ENCODE measurements around the gene CXADR.

The CXADR gene

DNA sequence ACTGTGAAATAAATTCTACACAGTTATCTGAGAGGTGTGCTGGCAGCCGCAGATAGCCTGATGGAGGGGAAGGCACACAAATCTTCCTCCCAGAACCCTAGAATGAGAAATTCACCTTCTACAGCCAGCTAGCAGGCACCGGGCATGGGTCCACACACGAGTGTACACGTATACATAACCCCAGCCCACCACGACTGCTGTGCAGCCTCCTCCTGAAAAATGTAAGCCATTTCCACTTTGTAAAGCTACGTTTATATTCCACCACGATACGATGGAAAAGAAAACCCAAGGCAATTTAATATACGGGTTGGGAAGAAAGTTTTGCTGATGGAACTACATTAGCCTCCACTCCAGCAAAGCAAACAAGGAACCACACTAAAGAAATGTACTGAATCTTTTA is 98.1 kb downstream of the CXADR start:
- FAIRE-seq, result no peak

DNA sequence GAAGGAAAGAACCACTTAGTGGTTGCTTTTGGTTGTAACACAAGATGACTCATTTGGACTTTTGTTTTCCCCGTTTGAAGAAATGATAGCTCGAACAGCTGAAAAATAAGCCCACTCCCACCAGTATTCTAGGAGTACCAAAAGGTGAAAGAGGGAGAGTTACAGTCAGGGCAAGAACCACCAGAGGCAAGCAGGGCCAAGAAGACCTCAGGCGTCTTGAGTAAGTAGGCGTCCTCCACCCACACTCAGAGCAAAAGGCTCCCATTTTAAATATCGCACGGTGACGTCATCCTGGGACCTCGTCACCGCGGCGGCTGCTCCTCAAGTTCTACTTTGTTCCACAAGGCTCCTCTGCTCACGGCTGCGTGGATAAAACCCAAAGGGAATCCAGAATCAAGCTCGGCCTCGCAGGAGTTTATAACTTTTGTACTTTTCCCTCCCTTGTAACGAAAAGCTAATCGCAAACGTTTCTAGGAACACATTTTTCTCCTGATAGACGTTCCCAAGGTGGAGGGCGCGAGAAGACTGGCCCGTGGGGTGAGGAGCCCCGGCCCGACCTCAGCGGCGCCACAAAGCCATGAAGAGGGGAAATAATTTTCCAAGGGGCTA is 98.7 kb downstream of the CXADR start:
- FAIRE-seq, result peak; percentile 17

DNA sequence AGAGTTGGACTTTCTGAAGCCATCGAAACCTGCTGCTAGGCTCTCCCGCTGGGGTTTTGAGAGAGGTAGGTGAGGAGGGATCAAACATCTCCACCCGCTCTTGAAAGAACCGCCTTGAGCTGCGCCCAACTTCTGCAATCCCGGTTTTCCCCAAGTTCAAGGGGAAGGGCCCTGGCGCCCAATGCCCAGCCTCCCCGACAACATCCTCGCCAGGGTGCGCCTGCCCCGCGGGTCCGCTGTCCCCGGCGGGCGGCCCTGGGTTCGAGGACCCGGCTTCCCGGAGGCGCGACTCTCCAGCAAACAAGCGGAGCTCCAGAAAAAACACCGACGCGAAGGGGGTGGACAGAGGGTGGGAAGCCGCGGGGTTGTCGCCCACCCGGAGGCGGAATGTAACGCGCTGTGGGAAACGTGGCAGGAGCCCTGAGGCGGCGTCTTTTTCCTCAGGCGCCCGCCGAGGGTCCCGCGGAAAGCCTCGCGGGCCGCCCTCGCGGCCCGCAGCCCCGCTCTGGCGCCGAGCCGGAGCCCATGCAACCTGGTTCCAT is 99.3 kb downstream of the CXADR start:
- FAIRE-seq, result no peak

DNA sequence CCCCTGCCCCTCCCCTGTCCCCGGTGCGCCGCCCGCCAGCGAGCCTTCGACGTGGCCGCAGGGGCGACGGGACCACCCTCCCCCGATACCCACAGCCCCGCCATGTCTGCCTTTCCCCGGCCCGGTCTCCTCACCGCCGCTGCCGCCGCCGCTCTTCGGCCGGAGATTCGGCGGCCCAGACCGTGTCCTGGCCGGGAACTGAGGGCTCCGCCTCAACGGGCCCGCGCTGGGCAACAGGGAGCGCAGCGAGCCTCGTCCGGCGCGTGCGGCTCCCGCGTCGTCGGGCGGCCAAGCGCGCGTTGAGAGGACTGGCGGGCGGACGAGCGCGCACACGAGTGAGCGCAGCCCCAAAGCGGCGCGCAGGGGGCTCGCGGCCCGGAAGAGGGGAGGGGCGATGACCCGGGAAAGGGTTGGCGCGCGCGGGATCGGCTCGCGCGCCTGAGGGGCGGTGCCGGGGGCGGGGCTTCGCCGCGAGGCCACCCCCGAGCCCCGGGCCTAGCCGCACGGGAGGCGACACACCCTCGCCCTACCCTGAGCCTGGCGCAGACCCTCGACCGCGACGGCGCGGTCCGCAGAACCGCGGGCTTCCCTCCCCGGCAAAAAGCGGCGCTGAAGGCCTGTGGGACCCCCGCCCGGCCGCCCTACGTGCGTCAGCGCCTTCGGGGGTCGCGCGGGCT is 99.9 kb downstream of the CXADR start, which contains the start of gene BTG3:
BTG3 (minus strand) TSS at position 337 of the 677 bp plus-strand sequence. CDS start 3,757 bp downstream, outside the sequence.
- no peak for FAIRE-seq

DNA sequence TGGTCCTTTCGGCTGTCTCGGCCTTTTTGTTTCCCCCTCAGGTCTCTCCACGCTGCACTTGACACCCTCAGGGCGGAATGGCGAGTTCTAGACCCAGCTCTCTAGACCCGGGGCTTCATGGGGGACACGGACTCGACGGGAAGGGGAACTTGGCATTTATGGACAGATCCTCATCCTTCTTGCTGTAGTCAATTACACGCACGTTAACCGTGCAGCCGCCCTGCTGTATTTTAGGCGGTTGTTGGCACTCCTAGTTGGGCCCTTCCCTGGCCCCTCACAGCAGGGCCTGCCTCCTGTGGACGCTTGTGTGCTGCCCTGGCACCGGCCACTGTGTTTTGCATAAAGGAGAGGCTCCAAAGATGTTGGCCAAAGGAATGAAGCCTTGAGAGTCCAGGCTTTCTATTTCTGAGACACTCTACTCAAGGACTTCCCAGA is 100.4 kb downstream of the CXADR start:
- FAIRE-seq, result no peak

DNA sequence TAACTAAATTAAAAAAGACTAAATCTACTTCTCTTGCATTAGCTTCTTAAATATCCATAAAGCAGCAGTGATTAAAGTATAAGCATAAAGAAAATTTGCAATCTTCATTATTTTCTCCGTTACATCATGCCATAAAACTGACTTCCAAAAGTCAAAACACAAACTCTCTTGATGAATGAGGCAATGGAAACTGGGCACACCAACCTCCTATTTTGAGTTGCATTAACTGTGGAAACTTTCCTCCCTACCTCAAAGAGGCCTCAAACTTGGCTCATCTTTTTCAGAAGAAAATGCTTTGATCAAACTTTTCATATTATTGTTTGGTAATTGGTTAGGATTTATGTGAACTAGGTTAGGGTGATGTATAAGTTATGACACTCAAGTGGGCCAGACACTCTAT is 104.0 kb downstream of the CXADR start:
- FAIRE-seq, result no peak

DNA sequence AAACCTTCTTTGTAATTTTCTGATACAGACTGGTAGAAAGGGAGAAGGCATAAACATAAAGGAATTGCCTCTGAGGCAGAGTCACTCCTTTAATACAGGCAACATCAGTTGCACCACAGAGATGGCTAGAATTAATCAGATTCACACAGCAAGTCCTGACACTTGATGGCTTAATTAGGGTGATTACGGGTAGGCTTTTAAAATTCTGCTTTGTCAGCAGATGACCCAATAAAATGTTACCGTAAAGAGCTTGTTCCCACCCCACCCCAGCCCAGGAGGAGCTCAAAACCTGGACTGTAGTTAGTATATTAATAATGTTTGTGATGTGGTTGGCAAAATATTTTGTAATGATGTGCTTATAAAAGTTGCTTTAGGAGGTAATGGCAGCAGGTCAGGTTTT is 109.2 kb downstream of the CXADR start:
- no peak for FAIRE-seq

DNA sequence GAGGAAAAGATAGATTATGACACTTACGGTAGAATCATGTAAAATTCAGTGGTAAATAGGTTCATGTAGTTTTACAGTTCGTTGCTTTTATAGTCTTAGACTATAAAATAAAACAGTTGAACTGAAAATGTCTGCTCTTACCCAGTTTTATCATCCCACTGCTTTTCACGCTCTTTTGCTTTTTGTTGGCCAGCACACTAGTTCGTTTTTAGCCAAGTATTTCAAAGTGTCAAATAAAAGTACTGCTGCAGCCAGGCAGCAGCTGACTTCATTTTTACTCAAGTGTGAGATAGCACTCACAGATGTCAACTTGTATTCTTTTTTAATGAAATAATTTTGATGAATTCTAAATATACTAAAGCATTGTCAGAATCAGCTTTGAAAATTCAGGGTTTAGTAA is 118.4 kb downstream of the CXADR start:
- FAIRE-seq, result no peak

DNA sequence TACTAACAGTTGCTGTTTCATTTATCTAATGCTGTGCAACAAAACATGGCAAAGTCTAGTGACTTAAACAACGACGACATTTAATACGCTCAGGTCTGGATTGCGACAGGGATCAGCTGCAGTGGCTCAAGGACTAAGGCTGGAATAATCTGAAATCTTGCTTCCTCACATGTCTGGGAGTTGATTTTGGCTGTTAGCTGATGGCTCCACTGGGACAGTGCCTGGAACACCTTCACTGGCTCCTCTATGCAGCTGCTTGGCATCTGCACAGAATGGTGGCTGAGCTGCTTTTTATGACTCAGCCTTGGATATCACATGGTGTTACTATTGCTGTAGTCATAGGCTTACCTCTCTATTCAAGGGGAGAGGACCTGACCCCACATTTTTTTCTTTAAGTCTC is 123.9 kb downstream of the CXADR start:
- FAIRE-seq, result no peak

DNA sequence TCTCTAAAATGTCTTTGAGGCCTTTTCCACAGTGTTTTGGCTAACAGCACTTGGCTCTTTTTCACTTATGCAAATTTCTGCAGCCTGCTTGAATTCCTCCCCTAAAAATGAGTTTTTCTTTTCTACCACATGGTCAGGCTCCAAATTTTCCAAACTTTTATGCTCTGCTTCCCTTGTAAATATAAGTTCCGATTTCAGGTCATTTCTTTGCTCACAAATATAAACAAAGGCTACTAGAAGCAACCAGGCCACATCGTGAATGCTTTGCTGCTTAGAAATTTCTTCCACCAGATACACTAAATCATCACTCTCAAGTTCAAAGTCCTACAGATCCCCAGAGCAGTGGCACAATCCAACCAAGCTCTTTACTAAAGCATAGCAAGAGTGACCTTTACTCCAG is 128.0 kb downstream of the CXADR start:
- FAIRE-seq, result no peak

Data from islet of Langerhans (tissue), 1 donor.